H9 (cell line): Measurements from ENCODE around the gene ASH1L. TPM values are rescaled to one million over a fixed set of nuclear protein-coding genes. Genes with fewer than 3 reads are reported as not detected.

Experiments
- DNase-seq: peaks from one replicate; pipeline ENCODE4 v3.0.0-alpha.2; 2017
- H2AFZ ChIP-seq: one replicate; pipeline ENCODE4 v1.6.1; 2013; ENCODE audit warnings: mild to moderate bottlenecking, low read length, control low read depth, moderate library complexity
- H2AK5ac ChIP-seq: 2 replicates; pipeline ENCODE4 v1.6.1; 2013; ENCODE audit warnings: low read length, control low read depth, mixed read lengths; ENCODE audit not compliant: insufficient read length
- H2BK120ac ChIP-seq: one replicate; pipeline ENCODE4 v1.6.1; 2013; ENCODE audit warnings: low read depth, mild to moderate bottlenecking, low read length, control low read depth, inconsistent platforms; ENCODE audit not compliant: poor library complexity, severe bottlenecking
- H2BK12ac ChIP-seq: 2 replicates; pipeline ENCODE4 v1.6.1; 2013; ENCODE audit warnings: low read length, control low read depth, mixed read lengths, low read depth; ENCODE audit not compliant: insufficient read length
- H2BK15ac ChIP-seq: 2 replicates; pipeline ENCODE4 v1.6.1; 2013; ENCODE audit warnings: low read depth, low read length, control low read depth
- H2BK20ac ChIP-seq: one replicate; pipeline ENCODE4 v1.6.1; 2013; ENCODE audit warnings: low read depth, mild to moderate bottlenecking, low read length, control low read depth, inconsistent platforms; ENCODE audit not compliant: poor library complexity, severe bottlenecking
- H2BK5ac ChIP-seq: 2 replicates; pipeline ENCODE4 v1.6.1; 2013; ENCODE audit warnings: low read length, control low read depth, mixed read lengths; ENCODE audit not compliant: insufficient read length
- H3K14ac ChIP-seq: 2 replicates; pipeline ENCODE4 v1.6.1; 2013; ENCODE audit warnings: low read length, control low read depth; ENCODE audit not compliant: insufficient read depth
- H3K18ac ChIP-seq: 2 replicates; pipeline ENCODE4 v1.6.1; 2013; ENCODE audit warnings: low read depth, mild to moderate bottlenecking, mixed read lengths, low read length, control low read depth; ENCODE audit not compliant: insufficient read length
- H3K23ac ChIP-seq: 2 replicates; pipeline ENCODE4 v1.6.1; 2013; ENCODE audit warnings: low read length, control low read depth, mixed read lengths, low read depth; ENCODE audit not compliant: insufficient read length
- H3K23me2 ChIP-seq: 2 replicates; pipeline ENCODE4 v1.6.1; 2013; ENCODE audit warnings: low read depth, mild to moderate bottlenecking, mixed read lengths, low read length, control low read depth; ENCODE audit not compliant: insufficient read length, poor library complexity, severe bottlenecking
- H3K27ac ChIP-seq: 2 replicates; pipeline ENCODE4 v1.5.1; 2013; ENCODE audit warnings: low read length, control low read depth, mixed read lengths, low read depth; ENCODE audit not compliant: insufficient read length
- H3K27me3 ChIP-seq: 2 replicates; pipeline ENCODE4 v1.6.1; 2013; ENCODE audit warnings: low read length, control low read depth, inconsistent platforms; ENCODE audit not compliant: insufficient read depth
- H3K4ac ChIP-seq: 2 replicates; pipeline ENCODE4 v1.6.1; 2013; ENCODE audit warnings: low read depth, mild to moderate bottlenecking, control low read depth, inconsistent platforms, low read length, moderate library complexity
- H3K4me1 ChIP-seq: 2 replicates; pipeline ENCODE4 v1.6.1; 2013; ENCODE audit warnings: low read length, control low read depth, inconsistent platforms; ENCODE audit not compliant: insufficient read depth
- H3K4me2 ChIP-seq: 2 replicates; pipeline ENCODE4 v1.6.1; 2013; ENCODE audit warnings: low read length, control low read depth, mixed read lengths; ENCODE audit not compliant: insufficient read length, insufficient read depth
- H3K56ac ChIP-seq: 2 replicates; pipeline ENCODE4 v1.6.1; 2013; ENCODE audit warnings: low read depth, mild to moderate bottlenecking, mixed read lengths, low read length, control low read depth; ENCODE audit not compliant: insufficient read length
- H3K79me1 ChIP-seq: 2 replicates; pipeline ENCODE4 v1.6.1; 2013; ENCODE audit warnings: low read depth, mild to moderate bottlenecking, moderate library complexity, low read length, control low read depth, inconsistent platforms; ENCODE audit not compliant: insufficient read depth, poor library complexity, severe bottlenecking
- H3K79me2 ChIP-seq: 2 replicates; pipeline ENCODE4 v1.6.1; 2013; ENCODE audit warnings: low read length, control low read depth, inconsistent platforms; ENCODE audit not compliant: insufficient read depth
- H3K9ac ChIP-seq: 2 replicates; pipeline ENCODE4 v1.6.1; 2013; ENCODE audit warnings: low read length, control low read depth, mixed read lengths; ENCODE audit not compliant: insufficient read length; ENCODE audit errors: extremely low read depth
- H3K9me3 ChIP-seq: one replicate; pipeline ENCODE4 v1.6.1; 2013; ENCODE audit warnings: low read depth, low read length, inconsistent platforms; ENCODE audit not compliant: control insufficient read depth
- H3T11ph ChIP-seq: one replicate; pipeline ENCODE4 v1.6.1; 2013; ENCODE audit warnings: mild to moderate bottlenecking, low read length, control low read depth, inconsistent platforms
- H4K20me1 ChIP-seq: one replicate; pipeline ENCODE4 v1.6.1; 2013; ENCODE audit not compliant: control insufficient read depth, insufficient read length, insufficient read depth
- H4K5ac ChIP-seq: 2 replicates; pipeline ENCODE4 v1.6.1; 2013; ENCODE audit warnings: low read depth, mild to moderate bottlenecking, mixed read lengths, low read length, control low read depth; ENCODE audit not compliant: insufficient read length
- H4K8ac ChIP-seq: replicated peaks from 2 replicates; pipeline ENCODE4 v1.6.1; 2013; ENCODE audit warnings: low read length, control low read depth, mixed read lengths, low read depth; ENCODE audit not compliant: insufficient read length
- H4K91ac ChIP-seq: 2 replicates; pipeline ENCODE4 v1.6.1; 2013; ENCODE audit warnings: low read depth, mild to moderate bottlenecking, moderate library complexity, mixed read lengths, low read length, control low read depth; ENCODE audit not compliant: insufficient read length
- H3K27ac Mint-ChIP-seq, 3 experiments: 2 replicates in 2 of 3; 3 replicates in 1 of 3; pipeline ENCODE4 v1.8.0; 2020 to 2021; ENCODE audit warnings: mixed read lengths in 3 of 3, mild to moderate bottlenecking in 1 of 3, moderate library complexity in 1 of 3
- H3K27me3 Mint-ChIP-seq: 2 replicates; pipeline ENCODE4 v1.8.0; 2021; ENCODE audit warnings: low read depth, mild to moderate bottlenecking, moderate library complexity, mixed read lengths
- H3K36me3 Mint-ChIP-seq, 3 experiments: 2 replicates in 2 of 3; 3 replicates in 1 of 3; pipeline ENCODE4 v1.8.0; 2020 to 2021; ENCODE audit warnings: low read depth in 3 of 3, mixed read lengths in 3 of 3; ENCODE audit not compliant: insufficient read depth in 1 of 3
- H3K4me1 Mint-ChIP-seq, 2 experiments: 2 replicates each; pipeline ENCODE4 v1.8.0; 2020; ENCODE audit warnings: mixed read lengths in 2 of 2
- H3K4me3 Mint-ChIP-seq, 2 experiments: 2 replicates in 1 of 2; 3 replicates in 1 of 2; pipeline ENCODE4 v1.8.0; 2020 to 2021; ENCODE audit warnings: mild to moderate bottlenecking in 2 of 2, mixed read lengths in 2 of 2, moderate library complexity in 1 of 2
- H3K9me3 Mint-ChIP-seq, 2 experiments: 2 replicates in 1 of 2; 3 replicates in 1 of 2; pipeline ENCODE4 v1.8.0; 2020; ENCODE audit warnings: mild to moderate bottlenecking in 2 of 2, mixed read lengths in 2 of 2, moderate library complexity in 1 of 2
- WGBS: extraction: QIAGEN DNeasy Blood & Tissue Kit; methylation state at CpG from one replicate; pipeline ENCODE4 v1.1.7; 2013; ENCODE audit warnings: missing lambda C conversion rate, low lambda C conversion rate, mixed read lengths; ENCODE audit not compliant: insufficient read length; ENCODE audit errors: extremely low coverage; 5-methylcytosine and 5-hydroxymethylcytosine counted together
- total RNA-seq: library from RNA; stranded (reverse); gene quantifications from 2 replicates; pipeline ENCODE4 v1.2.1, GENCODE V29; 2021
- TF ChIP-seq, protein P1 (sequence below): fragments of 200-600 bp; sonication (generic); conservative IDR thresholded peaks from 3 replicates; pipeline ENCODE4 v1.8.0; 2021; ENCODE audit warnings: antibody characterized with exemption, mild to moderate bottlenecking

Gene ASH1L
- total RNA-seq, 1 experiment from 2014 or later, result 32.8 TPM

DNA sequence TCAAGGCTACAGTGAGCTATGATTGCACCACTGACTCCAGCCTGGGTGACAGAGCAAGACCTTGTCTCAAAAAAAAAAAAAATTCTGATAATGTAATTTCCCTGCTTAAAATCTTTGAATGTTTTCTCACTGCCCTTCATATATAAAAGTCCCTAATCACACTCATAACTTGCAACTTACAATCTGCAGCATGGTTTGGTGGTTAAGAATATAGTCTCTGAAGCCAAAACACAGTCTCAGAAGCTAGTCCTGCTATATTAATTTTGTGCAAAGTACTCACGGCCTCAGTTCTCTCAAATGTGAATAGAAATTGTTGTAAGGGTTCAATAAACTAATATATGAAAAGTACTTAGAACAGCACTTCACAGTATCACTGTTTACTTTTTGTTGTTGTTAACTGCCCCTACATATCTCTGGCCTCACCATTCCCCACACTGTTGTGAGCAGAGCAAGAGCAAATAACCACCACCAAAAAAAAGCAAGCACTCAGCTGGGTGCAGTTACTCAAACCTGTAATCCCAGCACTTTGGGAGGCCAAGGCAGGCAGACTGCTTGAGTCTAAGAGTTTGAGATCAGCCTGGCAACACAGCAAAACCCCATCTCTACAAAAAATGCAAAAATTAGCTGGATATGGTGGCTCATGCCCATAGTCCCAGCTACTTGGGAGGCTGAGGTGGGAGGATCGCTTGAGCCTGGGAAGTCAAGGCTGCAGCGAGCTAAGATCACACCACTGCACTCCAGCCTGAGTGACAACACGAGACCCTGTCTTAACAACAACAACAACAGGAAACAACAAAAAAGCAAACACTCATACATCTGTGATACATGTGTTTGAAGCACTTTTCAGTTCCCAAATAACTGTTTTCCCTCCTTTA lies 22.4 kb downstream of the ASH1L start:
- no peaks in the 10 kb centered on the region for H3K36me3 Mint-ChIP-seq
- H4K5ac ChIP-seq, result no peak overlapping the region
- H3K27ac Mint-ChIP-seq, result peak overlapping the region in 2 of 3 experiments; percentile 12 to 86; a peak in 2 of 7 replicates
- H3K23ac ChIP-seq, result no peak overlapping the region
- no peaks in the 10 kb centered on the region for H4K20me1 ChIP-seq
- H3K79me1 ChIP-seq, result no peaks in the 10 kb centered on the region
- TF ChIP-seq, protein P1, sequence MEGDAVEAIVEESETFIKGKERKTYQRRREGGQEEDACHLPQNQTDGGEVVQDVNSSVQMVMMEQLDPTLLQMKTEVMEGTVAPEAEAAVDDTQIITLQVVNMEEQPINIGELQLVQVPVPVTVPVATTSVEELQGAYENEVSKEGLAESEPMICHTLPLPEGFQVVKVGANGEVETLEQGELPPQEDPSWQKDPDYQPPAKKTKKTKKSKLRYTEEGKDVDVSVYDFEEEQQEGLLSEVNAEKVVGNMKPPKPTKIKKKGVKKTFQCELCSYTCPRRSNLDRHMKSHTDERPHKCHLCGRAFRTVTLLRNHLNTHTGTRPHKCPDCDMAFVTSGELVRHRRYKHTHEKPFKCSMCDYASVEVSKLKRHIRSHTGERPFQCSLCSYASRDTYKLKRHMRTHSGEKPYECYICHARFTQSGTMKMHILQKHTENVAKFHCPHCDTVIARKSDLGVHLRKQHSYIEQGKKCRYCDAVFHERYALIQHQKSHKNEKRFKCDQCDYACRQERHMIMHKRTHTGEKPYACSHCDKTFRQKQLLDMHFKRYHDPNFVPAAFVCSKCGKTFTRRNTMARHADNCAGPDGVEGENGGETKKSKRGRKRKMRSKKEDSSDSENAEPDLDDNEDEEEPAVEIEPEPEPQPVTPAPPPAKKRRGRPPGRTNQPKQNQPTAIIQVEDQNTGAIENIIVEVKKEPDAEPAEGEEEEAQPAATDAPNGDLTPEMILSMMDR, result no peak
- H3K14ac ChIP-seq, result no peak overlapping the region; the same call in 1 of the 2 replicates
- H3K23me2 ChIP-seq, result peaks cover 3% of the 10 kb centered on the region
- H2BK12ac ChIP-seq, result no peak overlapping the region
- no peak for DNase-seq
- no peaks in the 10 kb centered on the region for H3K9me3 Mint-ChIP-seq
- H2AK5ac ChIP-seq, result no peak overlapping the region
- no peak overlapping the region for H4K91ac ChIP-seq
- H3K9ac ChIP-seq, result no peak overlapping the region
- no peaks in the 10 kb centered on the region for H3K4me1 ChIP-seq
- no peak overlapping the region for H3T11ph ChIP-seq
- peaks cover 6 to 10% of the 10 kb centered on the region in 2 experiments for H3K4me1 Mint-ChIP-seq
- H3K27ac ChIP-seq, result no peak overlapping the region
- no peaks in the 10 kb centered on the region for H3K9me3 ChIP-seq
- WGBS, result no CpG with 5 or more reads among the region's 4 CpGs
- H3K4ac ChIP-seq, result no peak overlapping the region
- no peak overlapping the region for H2BK5ac ChIP-seq
- H2AFZ ChIP-seq, result no peak overlapping the region
- no peaks in the 10 kb centered on the region for H3K27me3 Mint-ChIP-seq
- H3K79me2 ChIP-seq, result peaks cover 4% of the 10 kb centered on the region; the same call in 1 of the 2 replicates
- H3K56ac ChIP-seq, result no peak overlapping the region
- no peak overlapping the region for H2BK15ac ChIP-seq
- no peak overlapping the region for H2BK20ac ChIP-seq
- no peak overlapping the region for H4K8ac ChIP-seq
- no peak overlapping the region for H3K4me3 Mint-ChIP-seq
- H3K4me2 ChIP-seq, result no peak overlapping the region
- no peak overlapping the region for H2BK120ac ChIP-seq
- H3K27me3 ChIP-seq, result no peaks in the 10 kb centered on the region; the same call in 1 of the 2 replicates
- no peak overlapping the region for H3K18ac ChIP-seq
